Measurements from ENCODE around the gene LBX2.
"Not testable (repeated sequence)": the region's sequence is repeated elsewhere in the genome, so short reads cannot be mapped to it uniquely, and the experiment has no call there.

The LBX2 gene

DNA sequence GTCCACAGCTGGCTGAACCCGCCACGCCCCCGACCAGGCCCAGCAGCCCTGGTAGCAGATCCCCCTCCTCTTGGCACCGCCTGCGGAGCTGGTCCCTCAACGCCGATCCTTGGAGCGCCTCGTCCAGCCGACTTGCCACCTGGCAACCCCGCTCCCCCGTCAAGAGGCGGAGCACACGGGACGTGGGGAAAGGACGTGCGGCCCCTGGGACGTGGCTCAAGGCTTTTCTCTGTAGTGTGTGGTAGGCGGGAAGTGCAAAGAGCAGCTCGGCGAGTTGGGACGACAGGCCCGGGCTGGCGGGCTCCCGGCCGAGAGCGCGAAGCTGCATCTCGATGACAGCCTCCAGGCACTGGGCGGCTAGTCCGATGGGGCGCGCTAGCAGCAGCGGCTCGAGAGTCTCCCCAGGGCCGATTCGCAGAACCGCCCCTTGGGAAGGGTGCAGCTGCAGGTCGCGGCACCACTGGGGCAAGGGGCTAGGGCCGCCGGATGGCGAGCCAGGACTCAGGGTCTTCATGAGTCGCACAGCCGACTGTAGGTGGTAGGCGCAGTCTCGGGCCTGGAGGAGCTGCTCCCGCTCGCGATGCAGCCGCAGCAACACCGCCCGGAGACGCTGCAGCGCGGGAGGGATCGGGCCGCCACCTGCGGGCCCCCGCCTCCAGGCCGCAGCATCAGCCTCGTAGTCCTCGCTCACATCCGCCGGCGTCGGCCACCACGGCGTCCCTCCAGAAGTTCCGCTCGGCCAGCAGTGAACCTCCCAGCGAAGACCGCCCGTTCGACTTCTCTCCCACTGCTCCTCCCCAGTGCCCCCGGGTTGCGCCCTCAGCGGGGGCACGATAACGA, 17.2 kb downstream of the LBX2 start:
- peak; percentile 53 for DNase-seq

DNA sequence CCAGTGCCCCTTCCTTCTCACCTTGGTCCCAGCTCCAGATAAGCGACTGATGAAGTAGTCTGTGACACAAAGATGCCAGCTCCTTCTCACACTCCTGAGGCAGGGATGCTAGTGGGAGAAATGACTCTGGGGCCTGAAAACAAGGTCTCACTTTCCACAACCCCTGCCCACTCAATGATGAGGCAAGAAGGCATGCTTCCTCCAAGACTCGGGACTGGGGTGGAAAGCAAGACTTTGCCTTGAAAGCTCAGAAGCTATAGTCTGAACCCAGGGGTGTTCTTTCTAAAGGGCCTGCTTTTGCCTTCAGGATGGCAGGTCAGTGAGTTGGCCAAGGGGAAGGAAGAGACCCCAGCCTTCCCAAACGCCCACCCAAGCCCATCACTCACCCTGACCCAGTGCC, 18.0 kb downstream of the LBX2 start:
- no peak for DNase-seq

DNA sequence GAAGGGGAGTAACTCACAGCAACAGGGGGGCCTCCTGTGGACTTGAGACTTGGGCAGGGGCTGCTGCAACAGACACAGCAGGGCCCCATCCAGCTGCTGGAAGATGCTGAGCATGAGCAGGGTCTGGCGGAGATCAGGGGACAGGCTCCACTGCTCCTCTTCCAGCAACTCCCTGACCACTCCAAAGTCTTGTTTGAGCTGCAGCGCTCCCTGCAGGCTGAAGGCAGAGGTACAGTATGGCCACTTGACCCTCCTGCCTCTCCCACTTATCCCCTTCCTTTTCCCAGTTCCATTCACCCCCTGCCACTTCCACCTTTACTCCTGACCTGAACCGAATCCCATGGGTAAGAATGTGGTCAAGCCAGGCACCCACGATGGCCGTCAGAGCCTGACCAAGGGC, 24.5 kb downstream of the LBX2 start:
- no peak for DNase-seq

DNA sequence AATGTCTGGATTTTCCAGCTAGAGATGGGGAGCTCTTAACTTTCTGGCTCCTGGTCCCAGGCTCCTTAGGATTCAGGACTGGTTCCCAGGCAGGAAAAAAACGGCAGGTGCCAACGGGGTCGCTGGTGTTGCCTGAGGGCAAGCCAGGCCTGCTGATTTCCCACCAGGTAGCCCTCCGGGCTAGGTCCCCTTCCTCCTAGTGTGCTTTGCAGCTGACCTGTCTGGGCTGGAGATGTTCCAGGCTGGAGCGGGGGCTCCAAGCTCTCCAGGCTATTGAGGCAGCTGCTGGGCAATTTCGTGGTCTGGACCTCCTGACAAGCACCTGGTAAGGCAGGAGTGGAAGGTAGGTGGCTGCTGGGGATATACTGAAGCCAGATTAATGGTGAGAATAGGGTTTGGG, 24.9 kb downstream of the LBX2 start:
- DNase-seq, result no peak

DNA sequence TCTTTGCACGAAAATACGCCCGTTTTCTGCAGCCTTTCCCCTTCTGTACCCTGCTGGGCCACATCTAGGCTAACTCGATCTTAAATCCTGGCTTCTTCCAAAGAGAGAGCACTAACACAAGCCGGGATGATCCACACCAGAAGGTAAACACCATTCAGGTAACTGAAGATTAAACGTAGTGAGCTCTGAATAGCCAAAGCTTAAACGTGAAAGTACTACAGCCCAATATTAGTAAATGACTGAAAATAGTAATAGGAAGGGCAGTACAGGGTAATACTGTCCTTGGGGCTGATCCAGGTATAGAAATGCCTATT, 26.5 kb downstream of the LBX2 start:
- DNase-seq, result no peak

DNA sequence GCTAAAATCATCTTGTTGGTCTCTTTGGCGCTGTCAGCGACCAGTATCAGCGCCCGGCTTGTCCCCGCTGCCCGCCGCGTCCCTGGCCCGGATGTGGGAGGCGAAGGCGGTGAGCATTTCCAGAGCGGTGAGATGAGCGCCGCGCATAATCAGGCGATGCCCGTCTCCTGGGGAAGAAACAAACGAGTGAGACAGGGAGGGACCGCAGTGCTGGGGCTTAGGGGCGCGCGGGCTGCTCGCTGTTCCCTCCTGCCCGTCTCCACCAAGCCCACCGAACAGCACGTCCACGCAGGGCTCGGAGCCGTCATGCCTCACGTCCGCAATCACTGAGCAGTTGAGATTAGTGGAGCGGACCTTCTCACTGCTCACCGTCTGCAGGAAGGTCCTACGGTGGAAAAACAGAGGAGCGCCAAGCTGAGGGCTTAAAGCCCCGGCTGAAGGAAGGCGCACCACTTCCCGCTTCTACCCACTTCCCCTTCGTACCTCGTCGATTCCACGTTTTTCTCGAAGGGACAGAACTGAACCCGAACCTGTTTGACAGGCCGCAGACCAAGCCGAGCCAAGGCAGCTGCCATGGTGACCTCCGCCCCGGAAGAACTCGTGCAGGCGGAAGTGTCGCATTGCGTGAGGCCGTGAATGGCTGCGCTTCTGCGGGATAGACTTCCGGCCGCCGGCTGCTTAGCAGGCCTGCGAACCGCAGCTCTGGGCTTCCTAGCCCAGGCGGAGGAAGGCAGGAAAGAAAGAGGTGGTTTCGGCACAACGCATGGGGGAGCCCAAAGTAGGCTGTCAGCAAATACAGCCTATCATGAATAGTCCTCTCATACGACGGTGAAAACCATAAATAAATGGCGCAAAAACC, 27.1 kb downstream of the LBX2 start, which contains the start of gene MRPL53:
Gene MRPL53, minus strand, starts transcription at position 595 of the 859 bp plus-strand sequence. Its CDS starts 20 bp downstream, at position 575.
- DNase-seq, result peak; percentile 95

DNA sequence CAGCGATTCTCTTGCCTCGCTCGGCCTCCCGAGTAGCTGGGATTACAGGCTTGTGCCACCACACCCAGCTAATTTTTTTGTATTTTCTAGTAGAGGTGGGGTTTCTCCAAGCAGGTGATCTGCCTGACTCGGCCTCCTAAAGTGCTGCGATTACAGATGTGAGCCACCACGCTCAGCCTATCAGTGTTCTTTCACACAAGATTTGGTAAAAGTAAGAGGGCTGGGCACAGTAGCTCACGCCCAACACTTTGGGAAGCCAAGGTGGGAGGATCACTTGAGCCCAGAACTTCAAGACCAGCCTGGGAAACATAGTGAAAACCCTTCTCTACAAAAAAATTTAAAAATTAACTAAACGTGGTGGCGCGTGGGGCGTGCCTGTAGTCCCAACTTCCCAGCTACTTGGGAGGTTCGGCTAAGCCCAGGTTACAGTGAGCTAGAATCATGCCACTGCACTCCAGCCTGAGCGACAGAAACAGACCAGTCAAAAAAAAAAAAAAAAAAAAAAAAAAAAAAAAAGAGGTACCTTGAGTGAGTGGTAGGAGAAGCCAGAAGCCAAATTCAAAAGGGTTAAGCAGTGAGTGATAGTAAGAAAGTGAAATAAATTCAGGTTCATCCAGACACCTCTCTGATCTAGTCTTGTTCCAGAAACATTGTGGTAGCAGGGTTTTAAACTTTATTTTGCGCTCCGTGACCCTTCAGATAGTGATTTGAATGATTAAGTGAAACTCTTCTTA, 27.9 kb downstream of the LBX2 start:
- DNase-seq, result no peak

DNA sequence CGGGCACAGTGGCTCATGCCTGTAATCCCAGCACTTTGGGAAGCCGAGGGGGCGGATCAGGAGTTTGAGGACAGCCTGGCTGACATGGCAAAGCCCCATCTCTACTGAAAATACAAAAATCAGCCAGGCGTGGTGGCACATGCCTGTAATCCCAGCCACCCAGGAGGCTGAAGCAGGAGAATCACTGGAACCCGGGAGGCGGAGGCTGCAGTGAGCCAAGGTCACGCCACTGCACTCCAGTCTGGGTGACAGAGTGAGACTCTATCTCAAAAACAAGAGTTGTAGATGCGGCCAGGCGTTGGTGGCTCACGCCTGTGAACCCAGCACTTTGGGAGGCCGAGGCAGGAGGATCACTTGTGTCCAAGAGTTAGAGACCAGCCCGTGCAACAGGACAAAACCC, 28.7 kb downstream of the LBX2 start:
- DNase-seq, result not testable (repeated sequence)

DNA sequence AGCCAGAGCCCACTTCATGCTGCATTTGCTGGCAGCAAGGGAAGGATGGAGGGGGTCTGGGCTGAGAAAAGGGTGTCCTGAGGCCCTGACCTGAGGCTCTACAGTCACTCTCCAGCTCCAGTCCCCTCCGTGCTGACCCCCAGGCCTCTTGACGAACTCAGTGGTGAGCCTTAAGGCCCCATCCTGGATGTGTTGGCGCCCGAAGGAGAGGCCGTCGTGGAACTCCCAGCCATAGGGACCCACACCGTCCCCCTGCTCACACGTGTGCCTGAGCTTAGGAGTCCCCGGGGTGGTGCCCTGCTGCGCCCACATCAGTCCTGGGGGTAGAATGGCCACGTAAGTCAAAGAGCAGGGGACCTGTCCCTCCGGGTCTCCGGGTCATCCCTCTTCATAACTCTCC, 35.0 kb downstream of the LBX2 start:
- no peak for DNase-seq

DNA sequence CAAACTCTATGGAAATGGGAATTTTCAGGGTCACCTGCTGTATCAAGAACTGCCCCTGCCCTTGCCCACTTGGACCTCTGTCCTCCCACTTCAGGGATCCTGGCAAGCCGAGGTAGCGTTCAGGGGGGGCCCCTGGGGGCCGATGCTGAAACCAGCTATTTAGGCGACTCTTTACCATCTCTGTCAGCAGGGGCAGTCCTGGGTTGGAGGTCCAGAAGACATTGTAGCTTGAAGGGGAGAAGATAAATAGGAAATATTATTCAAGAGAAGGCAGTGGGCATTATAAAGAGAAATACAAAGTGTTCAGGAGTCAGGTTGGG, 36.7 kb downstream of the LBX2 start:
- no peak for DNase-seq

DNA sequence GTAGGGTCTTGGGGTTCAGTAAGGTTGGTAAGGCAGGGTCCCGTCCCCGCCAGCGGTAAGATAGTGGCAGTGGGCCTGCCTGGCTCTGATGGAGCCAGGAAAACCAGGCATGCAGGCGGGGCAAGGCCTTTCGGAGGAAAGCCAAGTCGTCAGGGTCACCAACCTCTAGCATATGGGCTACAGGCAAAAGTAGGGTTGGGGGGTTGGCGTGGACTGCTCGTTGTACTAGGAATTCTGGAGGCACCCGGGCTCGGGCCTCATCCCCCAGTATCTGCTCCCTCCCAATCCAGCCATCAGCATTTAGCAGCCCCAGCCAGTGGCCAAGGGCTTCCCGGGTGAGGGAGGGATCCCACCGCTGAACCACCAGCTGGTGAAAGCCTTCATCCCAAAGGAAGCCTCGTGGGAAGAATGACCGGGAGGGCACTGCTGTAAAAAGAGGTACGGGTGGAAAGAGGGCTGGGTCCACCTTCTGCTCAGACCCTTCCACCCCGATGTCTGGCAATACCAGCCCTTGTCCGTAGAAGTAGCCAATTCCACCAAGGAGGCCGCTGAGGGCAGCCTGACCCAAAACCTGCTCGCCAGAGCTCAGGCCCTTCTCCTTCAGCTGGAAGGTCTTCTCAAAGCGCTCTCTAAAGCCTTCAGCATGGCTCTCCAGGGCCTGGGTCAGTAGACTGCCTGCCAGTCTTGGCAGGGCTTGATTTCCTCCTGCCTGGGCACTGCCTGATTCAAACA, 37.2 kb downstream of the LBX2 start:
- no peak for DNase-seq

DNA sequence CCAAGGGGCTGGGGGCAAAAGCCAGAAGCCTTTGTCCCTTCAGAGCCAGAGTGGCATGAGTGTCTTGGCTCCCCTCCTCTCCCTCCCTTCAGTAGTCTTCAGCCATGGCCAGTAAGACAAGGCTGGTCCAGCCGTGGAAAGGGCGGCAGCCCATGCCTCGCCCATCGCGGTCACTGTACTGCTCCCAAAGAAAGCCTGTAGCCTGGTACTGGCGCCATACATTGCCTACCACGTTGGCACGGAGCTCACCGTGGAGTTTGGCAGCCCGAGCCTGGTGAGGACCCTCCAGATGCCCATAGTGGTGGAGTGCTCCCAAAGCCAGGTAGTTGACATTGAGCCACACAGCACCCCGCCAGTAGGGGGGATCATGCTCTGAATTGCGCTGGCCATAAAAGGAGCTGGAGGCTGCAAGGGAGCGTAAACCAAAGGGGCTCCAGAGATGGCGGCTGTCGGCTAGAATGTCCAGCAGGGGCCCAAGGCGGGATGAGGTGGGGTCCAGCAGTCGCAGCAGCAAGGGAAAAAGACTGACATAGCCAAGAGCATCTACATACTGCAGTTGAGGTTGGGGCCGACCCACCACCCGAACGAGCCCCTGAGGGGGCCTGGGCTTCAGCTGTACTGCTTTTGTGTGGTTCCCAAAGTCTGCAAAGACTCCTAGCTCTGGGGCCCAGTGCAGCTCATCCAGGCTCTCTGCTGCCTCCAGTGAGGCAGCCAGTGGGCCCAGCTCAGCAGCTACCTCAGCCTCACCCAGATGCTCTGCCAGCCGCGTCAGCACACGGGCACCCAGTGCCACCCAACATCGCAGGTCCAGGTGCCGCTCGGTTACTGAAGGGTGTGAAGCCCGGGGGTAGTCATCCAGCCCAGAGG, 38.0 kb downstream of the LBX2 start:
- DNase-seq, result no peak

DNA sequence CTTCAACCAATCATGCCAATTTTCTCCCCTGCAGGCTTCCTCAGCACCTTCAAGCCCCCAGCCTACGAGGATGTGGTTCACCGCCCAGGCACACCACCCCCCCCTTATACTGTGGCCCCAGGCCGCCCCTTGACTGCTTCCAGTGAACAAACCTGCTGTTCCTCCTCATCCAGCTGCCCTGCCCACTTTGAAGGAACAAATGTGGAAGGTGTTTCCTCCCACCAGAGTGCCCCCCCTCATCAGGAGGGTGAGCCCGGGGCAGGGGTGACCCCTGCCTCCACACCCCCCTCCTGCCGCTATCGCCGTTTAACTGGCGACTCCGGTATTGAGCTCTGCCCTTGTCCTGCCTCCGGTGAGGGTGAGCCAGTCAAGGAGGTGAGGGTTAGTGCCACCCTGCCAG, 39.2 kb downstream of the LBX2 start:
- DNase-seq, result not testable (repeated sequence)

DNA sequence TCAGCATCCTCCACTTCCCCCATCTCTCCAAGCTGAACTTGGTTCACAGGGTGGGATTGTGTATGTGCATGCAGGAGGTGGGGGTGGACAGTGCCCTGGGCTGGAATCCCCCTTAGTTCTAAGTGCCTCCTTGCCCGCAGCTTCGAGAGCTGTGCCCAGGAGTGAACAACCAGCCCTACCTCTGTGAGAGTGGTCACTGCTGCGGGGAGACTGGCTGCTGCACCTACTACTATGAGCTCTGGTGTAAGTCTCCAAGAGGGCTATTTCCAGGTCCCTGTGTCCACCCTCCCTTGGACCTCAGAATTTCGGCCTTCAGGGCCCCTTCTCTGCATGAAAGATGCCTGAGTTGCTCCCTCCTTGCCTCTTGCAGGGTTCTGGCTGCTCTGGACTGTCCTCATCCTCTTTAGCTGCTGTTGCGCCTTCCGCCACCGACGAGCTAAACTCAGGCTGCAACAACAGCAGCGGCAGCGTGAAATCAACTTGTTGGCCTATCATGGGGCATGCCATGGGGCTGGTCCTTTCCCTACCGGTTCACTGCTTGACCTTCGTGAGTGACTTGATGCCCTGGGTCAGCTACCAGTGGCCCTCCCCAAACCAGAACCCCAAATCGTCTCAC, 39.8 kb downstream of the LBX2 start:
- not testable (repeated sequence) for DNase-seq

DNA sequence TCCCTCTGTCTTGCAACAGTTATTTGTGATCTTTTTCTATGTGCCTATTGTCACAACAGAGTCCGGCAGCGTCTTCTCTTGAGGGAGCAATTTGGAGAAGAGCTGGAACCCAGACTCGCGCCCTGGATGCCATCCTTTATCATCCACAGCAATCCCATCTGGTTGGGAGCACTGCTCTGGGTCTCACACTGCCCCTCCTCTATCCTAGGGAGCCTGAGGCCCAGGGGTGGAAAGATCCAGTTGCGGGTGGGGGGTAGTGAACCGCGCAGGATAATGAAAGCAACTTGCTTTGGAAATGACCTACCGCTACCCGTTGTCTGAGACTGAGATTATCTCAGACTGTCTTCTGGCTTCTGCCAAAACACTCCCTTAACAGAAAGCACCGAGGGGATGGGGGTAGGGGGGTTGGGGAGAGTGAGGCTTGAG, 40.5 kb downstream of the LBX2 start:
- DNase-seq, result no peak

DNA sequence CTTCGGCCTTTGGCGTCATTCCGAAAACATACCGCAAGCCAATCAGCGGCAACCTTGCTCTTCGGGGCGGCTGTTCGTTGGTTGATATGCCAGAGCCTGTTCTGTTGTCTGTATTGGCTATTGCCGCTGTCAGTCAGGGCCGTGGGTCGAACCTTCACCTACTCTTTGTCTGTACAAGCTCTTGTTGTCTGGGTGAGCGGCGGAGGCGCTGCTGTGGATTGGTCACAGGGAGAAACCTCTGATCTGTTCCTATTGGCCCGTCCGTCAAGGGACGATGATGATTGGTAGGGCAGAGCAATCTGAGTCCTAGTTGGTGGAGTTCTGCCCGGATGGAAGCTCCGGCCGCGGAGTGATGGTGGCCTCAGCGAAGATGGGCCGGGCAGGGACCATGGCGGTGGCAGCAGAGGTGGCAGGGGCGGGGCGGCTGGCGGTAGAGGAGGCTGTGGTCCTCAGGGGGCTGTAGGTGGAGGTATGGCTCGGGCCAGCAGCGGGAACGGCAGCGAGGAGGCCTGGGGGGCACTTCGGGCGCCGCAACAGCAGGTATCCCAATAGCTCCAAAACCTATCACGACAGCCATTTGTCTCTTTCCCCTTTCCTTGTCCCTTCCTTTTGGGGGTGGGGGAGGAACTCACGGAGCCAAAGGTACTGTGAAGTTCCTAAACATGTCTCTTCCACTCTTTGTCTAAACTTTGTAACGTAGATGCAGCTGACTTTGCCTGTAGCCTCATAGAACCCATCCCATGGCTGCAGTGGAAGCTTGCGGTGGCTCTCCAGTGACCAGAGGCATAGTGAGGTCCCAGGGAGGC, 41.1 kb downstream of the LBX2 start, which contains the start of gene WBP1:
Gene WBP1, plus strand, starts transcription at position 307 of the 806 bp plus-strand sequence. Its CDS starts 165 bp downstream, at position 472.
- peak; percentile 100 for DNase-seq

DNA sequence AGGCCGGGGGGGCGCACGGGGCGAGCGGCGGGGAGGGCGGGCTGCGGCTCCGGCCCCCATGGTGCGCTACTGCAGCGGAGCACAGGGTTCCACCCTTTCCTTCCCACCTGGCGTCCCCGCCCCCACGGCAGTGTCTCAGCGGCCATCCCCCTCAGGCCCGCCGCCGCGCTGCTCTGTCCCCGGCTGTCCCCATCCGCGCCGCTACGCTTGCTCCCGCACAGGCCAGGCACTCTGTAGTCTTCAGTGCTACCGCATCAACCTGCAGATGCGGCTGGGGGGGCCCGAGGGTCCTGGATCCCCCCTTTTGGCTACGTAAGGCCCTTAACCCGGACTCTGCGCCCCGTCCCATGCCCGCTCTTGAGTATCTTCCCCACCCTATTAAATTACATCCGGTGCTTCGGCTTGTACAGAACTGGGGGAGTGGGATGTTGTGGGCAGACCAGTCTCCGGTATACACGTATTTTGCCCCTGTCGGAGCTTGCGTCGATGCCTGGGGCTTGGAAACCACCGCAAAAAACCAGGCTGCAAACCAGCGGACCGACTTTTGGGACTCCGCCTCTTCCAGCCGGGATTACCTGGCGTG, 41.8 kb downstream of the LBX2 start:
- DNase-seq, result peak; percentile 85

DNA sequence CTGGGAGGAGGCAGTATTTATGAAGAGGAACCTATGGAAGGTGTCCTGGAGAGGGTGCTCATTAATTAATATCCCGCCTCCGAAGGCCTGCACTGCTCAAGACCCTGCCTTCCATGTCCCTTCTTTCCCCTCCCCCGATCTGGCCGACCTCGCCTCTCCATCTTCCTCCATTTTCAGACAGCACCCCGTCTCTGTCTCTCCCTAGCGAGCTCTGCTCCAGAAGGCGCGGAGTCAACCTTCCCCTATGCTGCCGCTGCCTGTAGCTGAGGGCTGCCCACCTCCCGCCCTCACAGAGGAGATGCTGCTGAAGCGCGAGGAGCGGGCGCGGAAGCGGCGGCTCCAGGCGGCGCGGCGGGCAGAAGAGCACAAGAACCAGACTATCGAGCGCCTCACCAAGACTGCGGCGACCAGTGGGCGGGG, 42.3 kb downstream of the LBX2 start:
- no peak for DNase-seq

DNA sequence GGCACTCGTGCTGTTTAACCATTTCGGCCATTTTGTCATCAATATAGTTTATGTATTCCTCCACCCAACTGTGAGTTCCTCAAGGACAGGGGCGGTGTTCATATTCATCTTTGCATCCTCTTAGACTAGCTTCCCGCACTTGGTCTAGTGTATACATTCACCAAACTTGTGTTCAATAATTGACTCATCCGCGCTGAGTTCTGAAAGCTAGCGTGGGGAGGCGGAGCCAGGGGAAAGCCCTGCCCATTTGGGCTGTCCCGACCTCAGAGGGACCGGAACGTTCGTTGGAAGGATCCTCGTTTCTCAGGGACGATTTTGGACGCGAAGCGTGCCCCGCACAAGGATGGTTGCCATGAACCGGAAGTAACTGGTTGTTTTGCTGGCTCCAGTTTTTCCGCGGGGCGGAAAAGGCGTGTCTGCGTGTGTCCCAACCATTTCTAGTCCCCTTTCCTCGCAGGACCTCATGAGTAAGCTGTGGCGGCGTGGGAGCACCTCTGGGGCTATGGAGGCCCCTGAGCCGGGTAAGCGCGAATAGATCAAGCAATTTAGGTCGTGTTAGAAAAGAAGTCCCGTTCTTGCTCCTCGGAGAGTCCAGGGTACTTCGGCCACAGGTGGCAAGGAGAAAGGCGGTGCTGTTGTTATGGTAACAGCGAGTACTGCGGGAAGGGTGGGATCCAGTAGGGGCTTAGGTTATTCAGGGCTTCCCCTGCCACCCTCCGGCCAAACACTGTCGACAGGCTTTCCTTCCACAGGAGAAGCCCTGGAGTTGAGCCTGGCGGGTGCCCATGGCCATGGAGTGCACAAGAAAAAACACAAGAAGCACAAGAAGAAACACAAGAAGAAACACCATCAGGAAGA, 44.5 kb downstream of the LBX2 start, which contains the start of gene INO80B:
Gene INO80B, plus strand, starts transcription at position 434 of the 858 bp plus-strand sequence. Its CDS starts 30 bp downstream, at position 464.
- DNase-seq, result peak; percentile 99
